GM23248 (cell line): ENCODE results near the gene ATG13.

ENCODE experiments used
- EZH2 ChIP-seq: fragments of 200-600 bp; sonication (generic); IDR thresholded peaks from 2 replicates; pipeline ENCODE4 v1.6.1; 2018; ENCODE audit warnings: antibody characterized with exemption, mild to moderate bottlenecking; ENCODE audit not compliant: insufficient read depth, poor library complexity, severe bottlenecking
- EZH2phosphoT487 ChIP-seq: fragments of 200-600 bp; sonication (generic); IDR thresholded peaks from 2 replicates; pipeline ENCODE4 v1.6.1; 2018; ENCODE audit warnings: antibody characterized with exemption, moderate library complexity, mild to moderate bottlenecking, low read depth; ENCODE audit not compliant: insufficient read depth

- no peak for TF ChIP-seq EZH2
- no peak for TF ChIP-seq EZH2phosphoT487
Observed at GRCh38 chr11:46639197-46639839, 22.0 kb downstream of the ATG13 start.
